LNCAP (cell line): Measurements from ENCODE around the gene ANKRD13D.

Source experiments
- TF ChIP-seq, protein P1 (sequence below): fragments of 450-650 bp; IDR thresholded peaks from 2 replicates; pipeline ENCODE4 v1.5.1; 2017; ENCODE audit warnings: mild to moderate bottlenecking

ANKRD13D gene

DNA sequence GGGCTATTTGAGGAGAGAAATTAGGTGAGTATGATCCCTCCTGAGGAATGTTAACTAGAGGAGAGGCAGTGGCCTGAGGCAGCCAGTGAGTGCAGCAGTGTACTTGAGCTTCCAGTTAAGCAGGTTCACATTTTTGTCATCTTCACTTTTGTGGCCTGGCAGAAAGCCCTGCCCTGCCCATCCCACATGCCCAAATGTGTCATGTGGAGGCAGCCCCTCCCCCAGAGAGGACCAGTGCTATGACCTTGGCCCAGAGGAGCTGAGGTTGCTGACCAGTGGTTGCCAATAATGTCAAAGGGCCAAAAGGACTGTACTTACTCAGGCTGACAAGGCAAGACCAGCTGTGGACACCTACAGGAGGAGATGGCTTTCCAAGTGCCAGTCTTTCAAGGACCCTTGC is 40.5 kb upstream of the ANKRD13D start:
- TF ChIP-seq, protein P1, sequence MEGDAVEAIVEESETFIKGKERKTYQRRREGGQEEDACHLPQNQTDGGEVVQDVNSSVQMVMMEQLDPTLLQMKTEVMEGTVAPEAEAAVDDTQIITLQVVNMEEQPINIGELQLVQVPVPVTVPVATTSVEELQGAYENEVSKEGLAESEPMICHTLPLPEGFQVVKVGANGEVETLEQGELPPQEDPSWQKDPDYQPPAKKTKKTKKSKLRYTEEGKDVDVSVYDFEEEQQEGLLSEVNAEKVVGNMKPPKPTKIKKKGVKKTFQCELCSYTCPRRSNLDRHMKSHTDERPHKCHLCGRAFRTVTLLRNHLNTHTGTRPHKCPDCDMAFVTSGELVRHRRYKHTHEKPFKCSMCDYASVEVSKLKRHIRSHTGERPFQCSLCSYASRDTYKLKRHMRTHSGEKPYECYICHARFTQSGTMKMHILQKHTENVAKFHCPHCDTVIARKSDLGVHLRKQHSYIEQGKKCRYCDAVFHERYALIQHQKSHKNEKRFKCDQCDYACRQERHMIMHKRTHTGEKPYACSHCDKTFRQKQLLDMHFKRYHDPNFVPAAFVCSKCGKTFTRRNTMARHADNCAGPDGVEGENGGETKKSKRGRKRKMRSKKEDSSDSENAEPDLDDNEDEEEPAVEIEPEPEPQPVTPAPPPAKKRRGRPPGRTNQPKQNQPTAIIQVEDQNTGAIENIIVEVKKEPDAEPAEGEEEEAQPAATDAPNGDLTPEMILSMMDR: no peak

DNA sequence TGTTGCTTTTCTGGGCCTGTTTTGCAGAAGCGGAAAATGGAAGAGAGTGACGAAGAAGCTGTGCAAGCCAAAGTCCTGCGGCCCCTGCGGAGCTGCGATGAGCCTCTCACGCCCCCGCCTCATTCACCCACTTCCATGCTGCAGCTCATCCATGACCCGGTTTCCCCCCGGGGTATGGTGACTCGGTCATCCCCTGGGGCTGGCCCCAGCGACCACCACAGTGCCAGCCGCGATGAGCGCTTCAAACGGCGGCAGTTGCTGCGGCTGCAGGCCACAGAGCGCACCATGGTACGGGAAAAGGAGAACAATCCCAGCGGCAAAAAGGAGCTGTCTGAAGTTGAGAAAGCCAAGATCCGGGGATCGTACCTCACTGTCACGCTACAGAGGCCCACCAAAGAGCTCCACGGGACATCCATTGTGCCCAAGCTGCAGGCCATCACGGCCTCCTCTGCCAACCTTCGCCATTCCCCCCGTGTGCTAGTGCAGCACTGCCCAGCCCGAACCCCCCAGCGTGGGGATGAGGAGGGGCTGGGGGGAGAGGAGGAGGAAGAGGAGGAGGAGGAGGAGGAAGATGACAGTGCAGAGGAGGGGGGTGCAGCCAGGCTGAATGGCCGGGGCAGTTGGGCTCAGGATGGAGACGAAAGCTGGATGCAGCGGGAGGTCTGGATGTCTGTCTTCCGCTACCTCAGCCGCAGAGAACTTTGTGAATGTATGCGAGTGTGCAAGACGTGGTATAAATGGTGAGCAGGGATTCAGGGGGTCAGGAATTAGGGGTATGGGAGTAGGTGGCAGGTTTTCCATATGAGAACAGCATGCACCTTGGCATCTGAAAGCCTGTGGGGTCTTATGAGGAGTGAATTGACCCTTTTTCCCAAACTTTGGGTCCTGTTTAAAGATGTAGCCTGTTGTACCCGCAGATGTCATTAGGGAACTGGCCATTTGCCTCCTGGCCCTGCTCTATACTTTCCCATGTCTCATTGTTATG is 38.8 kb upstream of the ANKRD13D start:
- TF ChIP-seq, protein P1: no peak

DNA sequence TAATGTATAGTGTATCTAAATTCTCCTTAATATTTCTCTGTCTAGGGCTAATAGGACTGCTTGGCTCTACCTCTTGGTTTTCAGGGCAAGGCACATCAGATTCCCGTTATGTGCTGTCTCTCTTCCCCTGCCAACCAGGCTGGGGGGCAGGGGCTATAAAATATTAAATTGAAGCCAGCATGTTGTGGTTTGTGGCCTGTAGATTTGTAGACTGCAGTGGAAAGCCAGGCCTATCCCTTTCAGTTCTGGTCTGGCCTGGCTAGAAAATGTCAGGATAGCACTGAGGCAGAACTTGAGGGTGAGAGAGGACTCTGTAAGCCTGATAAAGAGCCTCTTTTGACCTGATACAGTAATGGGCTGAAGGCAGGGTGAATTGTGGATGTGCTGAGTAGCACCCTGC is 37.3 kb upstream of the ANKRD13D start:
- TF ChIP-seq, protein P1: no peak

DNA sequence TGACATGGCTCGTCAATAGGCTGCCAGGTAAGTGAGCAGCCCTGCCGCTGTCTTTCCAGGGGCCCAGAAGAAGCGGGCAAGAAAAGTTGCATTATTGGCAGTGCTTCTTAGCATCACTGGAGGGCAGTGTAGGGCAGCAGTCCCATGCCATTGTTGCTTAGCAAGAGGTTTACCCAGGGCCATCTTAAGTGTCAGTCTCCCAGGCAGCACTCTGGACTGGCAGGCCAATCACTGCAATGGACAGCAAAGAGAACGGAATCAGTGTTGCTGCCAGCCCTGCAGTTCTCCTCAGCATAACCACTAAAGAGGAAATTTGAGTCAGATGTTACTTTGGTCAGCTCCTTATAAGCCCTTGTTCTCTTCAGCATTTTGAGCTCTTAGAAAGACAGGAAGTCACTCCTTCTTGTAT is 36.3 kb upstream of the ANKRD13D start:
- TF ChIP-seq, protein P1: no peak; the same call in 1 of the 2 replicates

DNA sequence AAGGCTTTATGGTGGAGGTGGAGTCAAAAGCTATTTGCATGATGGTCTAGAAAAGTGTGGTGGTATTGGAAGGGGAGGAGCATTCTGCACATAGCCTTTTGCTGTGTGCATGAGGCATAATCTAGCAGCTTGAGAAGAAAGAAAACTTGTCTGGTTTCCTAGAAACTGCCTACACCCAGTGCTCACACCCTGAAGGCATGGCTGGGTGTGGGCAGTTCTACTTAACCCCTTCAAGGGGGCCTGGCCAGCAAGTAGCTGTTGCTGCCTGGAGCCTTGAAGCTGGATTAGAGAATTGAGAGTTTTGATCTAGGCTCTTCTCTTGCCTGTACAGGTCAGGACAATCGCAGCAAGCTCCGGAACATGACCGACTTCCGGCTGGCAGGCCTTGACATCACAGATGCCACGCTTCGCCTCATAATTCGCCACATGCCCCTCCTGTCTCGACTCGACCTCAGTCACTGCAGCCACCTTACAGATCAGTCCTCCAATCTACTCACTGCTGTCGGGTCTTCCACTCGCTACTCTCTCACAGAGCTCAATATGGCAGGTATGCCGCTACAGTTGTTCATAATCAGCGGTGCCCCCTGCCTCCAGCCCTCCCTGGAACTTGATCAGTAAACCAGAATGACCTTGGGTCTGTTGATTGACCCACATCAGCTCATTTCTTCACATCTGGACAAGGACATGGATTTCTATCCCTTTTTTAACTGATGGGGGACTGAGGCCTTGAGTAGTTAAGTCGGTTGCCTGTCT is 35.1 kb upstream of the ANKRD13D start:
- TF ChIP-seq, protein P1: no peak

DNA sequence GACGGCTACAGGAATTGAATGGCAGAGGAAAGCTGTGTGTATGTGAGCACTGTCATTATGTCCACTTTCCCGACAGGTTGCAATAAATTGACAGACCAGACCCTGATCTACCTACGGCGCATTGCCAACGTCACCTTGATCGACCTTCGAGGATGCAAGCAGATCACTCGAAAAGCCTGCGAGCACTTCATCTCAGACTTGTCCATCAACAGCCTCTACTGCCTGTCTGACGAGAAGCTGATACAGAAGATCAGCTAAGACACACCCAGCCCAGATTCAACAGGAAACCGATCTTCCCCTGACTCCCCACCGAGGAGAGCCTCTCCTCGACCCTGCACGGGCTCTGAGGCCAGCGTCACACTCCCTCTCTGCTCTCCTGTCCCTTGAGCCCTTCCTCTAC is 34.3 kb upstream of the ANKRD13D start:
- TF ChIP-seq, protein P1: no peak

DNA sequence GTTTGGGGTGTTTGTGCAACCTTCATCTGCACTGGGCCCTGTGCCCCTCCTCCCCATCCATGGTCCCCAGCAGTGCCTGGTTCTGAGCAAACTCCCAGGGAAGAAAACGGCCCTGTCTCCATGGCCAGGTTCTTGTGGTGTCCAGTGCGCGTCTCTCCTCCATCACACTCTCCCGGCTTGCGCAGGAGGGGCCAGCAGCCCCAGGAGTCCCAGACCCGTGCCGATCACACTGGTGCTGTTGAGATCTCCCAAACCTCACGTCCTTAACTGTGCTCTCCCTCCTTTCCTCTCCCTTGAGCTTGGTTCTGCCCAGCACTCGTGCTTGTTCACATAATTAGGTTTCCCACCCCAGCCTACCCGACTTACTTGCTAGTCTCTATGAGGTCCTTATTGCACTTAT is 33.8 kb upstream of the ANKRD13D start:
- TF ChIP-seq, protein P1: no peak
